RWPE2 (cell line): ENCODE measurements around the gene DPRX.
"Not testable (repeated sequence)": the region's sequence is repeated elsewhere in the genome, so short reads cannot be mapped to it uniquely, and the experiment has no call there.

ENCODE experiments used
- ATAC-seq: fragments of 200-7000 bp; cut with Tn5 transposase; 3 replicates; pipeline ENCODE4 v1.9.1; 2021; ENCODE audit warnings: low read depth
- DNase-seq: peaks from one replicate; pipeline ENCODE4 v3.0.0-alpha.2; 2020; ENCODE audit warnings: low spot score
- H3K27ac ChIP-seq: fragments of 450-650 bp; 2 replicates; pipeline ENCODE4 v1.5.1; 2017; ENCODE audit warnings: mild to moderate bottlenecking; ENCODE audit not compliant: poor library complexity, severe bottlenecking
- H3K27me3 ChIP-seq: fragments of 250-450 bp; sonication (Bioruptor Pico); 2 replicates; pipeline ENCODE4 v1.5.1; 2021; ENCODE audit warnings: mild to moderate bottlenecking, moderate library complexity; ENCODE audit not compliant: insufficient read depth, poor library complexity, severe bottlenecking
- H3K36me3 ChIP-seq: fragments of 250-450 bp; sonication (Bioruptor Pico); 2 replicates; pipeline ENCODE4 v1.5.1; 2020; ENCODE audit warnings: low read depth, mild to moderate bottlenecking, moderate library complexity
- H3K4me1 ChIP-seq: fragments of 250-450 bp; sonication (Bioruptor Pico); 2 replicates; pipeline ENCODE4 v1.5.1; 2021; ENCODE audit warnings: mild to moderate bottlenecking, moderate library complexity; ENCODE audit not compliant: insufficient read depth, poor library complexity, severe bottlenecking
- H3K4me3 ChIP-seq: fragments of 250-450 bp; sonication (Bioruptor Pico); 2 replicates; pipeline ENCODE4 v1.5.1; 2021; ENCODE audit warnings: mild to moderate bottlenecking, moderate library complexity; ENCODE audit not compliant: severe bottlenecking
- H3K9me3 ChIP-seq: fragments of 250-450 bp; sonication (Bioruptor Pico); 2 replicates; pipeline ENCODE4 v1.5.1; 2021; ENCODE audit warnings: mild to moderate bottlenecking, moderate library complexity; ENCODE audit not compliant: severe bottlenecking
- CTCF ChIP-seq: fragments of 450-650 bp; IDR thresholded peaks from one replicate; pipeline ENCODE4 v1.5.1; 2017; ENCODE audit warnings: mild to moderate bottlenecking, moderate library complexity; ENCODE audit not compliant: poor library complexity, severe bottlenecking

DPRX gene

GRCh38 chr19:53660584-53660983 is 28.8 kb downstream of the DPRX start:
- ATAC-seq (no peak), DNase-seq (no peak)
- Histone ChIP-seq H3K4me1 (no peaks in the 10 kb centered on the region), H3K27me3 (no peaks in the 10 kb centered on the region), H3K4me3 (no peak overlapping the region), H3K27ac (no peak overlapping the region), H3K36me3 (no peaks in the 10 kb centered on the region), H3K9me3 (peaks cover under 1% of the 10 kb centered on the region)
- TF ChIP-seq CTCF: no peak

DNA sequence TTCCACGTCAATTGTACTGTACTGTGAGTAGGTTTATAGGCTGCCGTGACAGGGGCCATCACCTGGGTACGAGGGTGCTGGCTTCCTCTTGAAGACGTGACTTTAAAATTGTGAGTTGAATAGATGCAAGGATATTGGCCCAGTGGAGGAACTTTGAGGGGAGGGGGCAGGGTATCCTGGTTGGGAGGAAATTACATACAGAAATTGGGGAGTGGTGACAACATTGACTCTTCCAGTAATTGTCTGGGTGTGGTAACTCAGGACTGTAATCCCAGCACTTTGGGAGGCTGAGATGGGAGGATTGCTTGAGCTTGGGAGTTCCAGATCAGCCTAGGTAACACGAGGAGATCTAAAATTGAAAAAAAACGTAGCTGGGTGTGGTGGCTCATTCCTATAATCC is 30.4 kb downstream of the DPRX start:
- no peaks in the 10 kb centered on the region for H3K27me3 ChIP-seq
- H3K9me3 ChIP-seq: no peaks in the 10 kb centered on the region
- no peaks in the 10 kb centered on the region for H3K36me3 ChIP-seq
- H3K27ac ChIP-seq: no peak overlapping the region
- no peak for DNase-seq
- TF ChIP-seq CTCF: no peak
- no peak overlapping the region for H3K4me3 ChIP-seq
- H3K4me1 ChIP-seq: no peaks in the 10 kb centered on the region
- ATAC-seq: no peak

DNA sequence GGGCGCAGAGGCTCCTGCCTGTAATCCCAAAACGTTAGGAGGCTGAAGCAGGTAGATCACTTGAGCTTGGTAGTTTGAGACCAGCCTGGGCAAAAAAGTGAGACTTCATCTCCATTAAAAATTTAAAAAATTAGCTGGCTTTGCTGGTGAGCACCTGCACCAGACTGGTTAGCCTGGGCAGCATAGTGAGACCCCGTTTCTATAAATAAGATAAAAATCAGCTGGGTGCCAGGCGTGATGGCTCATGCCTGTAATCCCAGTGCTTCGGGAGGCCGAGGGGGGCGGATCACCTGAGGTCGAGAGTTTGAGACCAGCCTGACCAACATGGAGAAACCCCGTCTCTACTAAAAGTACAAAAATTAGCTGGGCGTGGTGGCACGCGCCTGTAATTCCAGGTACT is 32.4 kb downstream of the DPRX start:
- H3K36me3 ChIP-seq: no peaks in the 10 kb centered on the region
- H3K27me3 ChIP-seq: no peaks in the 10 kb centered on the region
- H3K4me3 ChIP-seq: no peak overlapping the region
- no peaks in the 10 kb centered on the region for H3K9me3 ChIP-seq
- no peak overlapping the region for H3K27ac ChIP-seq
- H3K4me1 ChIP-seq: no peaks in the 10 kb centered on the region
- TF ChIP-seq CTCF: no peak
- no peak for DNase-seq
- no peak for ATAC-seq

- DNase-seq (no peak), ATAC-seq (no peak)
- H3K4me3 ChIP-seq: no peak overlapping the region
- H3K4me1 ChIP-seq: no peaks in the 10 kb centered on the region
- H3K27ac ChIP-seq: no peak overlapping the region
- no peaks in the 10 kb centered on the region for H3K36me3 ChIP-seq
- TF ChIP-seq CTCF: no peak
- no peaks in the 10 kb centered on the region for H3K9me3 ChIP-seq
- H3K27me3 ChIP-seq: no peaks in the 10 kb centered on the region
Measured at GRCh38 chr19:53664760-53665159, 33.0 kb downstream of the DPRX start.

DNA sequence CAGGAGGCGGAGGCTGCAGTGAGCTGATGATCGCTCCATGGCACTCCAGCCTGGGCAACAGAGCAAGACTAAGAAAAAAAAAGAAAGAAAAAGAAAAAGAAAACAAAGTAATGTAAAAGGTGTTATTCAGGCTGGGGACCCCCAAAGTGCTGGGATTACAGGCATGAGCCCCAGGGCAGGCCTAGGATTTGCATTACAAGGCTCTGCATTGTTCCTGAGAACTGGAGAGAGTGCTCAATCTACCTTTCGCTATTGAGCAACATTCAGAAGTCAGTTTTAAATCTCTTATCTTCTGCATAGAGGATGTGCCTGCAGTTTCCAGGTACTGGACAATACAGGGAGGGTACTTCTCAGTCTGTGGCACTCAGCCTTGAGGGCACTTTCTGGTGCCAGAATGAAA is 34.5 kb downstream of the DPRX start:
- not testable (repeated sequence) for H3K27ac ChIP-seq, H3K27me3 ChIP-seq, H3K4me1 ChIP-seq, DNase-seq, H3K9me3 ChIP-seq, ATAC-seq, H3K36me3 ChIP-seq, H3K4me3 ChIP-seq

DNA sequence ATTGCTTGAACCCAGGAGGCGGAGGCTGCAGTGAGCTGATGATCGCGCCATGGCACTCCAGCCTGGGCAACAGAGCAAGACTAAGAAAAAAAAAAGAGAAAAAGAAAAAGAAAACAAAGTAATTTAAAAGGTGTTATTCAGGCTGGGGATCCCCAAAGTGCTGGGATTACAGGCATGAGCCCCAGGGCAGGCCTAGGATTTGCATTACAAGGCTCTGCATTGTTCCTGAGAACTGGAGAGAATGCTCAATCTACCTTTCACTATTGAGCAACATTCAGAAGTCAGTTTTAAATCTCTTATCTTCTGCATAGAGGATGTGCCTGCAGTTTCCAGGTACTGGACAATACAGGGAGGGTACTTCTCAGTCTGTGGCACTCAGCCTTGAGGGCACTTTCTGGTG is 37.0 kb downstream of the DPRX start:
- not testable (repeated sequence) for H3K27me3 ChIP-seq, ATAC-seq, DNase-seq, H3K4me3 ChIP-seq, H3K36me3 ChIP-seq, H3K9me3 ChIP-seq, H3K4me1 ChIP-seq, H3K27ac ChIP-seq
